SK-N-SH (cell line): ENCODE results near the gene PUM1. TPM values are rescaled to one million over a fixed set of nuclear protein-coding genes. Genes with fewer than 3 reads are reported as not detected.

Source experiments
- CTCF ChIA-PET: fragments of 300-600, 350-600 bp; formaldehyde crosslinking; extraction: SDS; loops from one replicate; lab custom pipeline; 2021; lab: Yijun Ruan, JAX
- POLR2A ChIA-PET: fragments of 350-600 bp; sonication (Branson Sonifier 250); formaldehyde crosslinking; extraction: SDS; loops from one replicate; lab custom pipeline; 2020; ENCODE audit warnings: antibody characterized with exemption, inconsistent platforms; lab: Yijun Ruan, JAX
- DNase-seq: peaks from one replicate; pipeline ENCODE4 v3.0.0; 2012
- H2AFZ ChIP-seq: fragments of 200-600 bp; sonication (generic); 2 replicates; pipeline ENCODE4 v1.8.1; 2016; ENCODE audit warnings: antibody characterized with exemption, mild to moderate bottlenecking, low read depth
- H3F3A ChIP-seq: fragments of 200-600 bp; sonication (generic); replicated peaks from 2 replicates; pipeline ENCODE3; 2016; ENCODE audit warnings: antibody characterized with exemption, mild to moderate bottlenecking; ENCODE audit not compliant: insufficient read depth
- H3K27ac ChIP-seq, 2 experiments: fragments of 200-500 bp in 1 of 2; fragments of 200-600 bp in 1 of 2; sonication (Bioruptor generic) in 1 of 2; sonication (generic), shearing (Covaris generic) in 1 of 2; 2 replicates each; pipeline versions ENCODE4 v1.5.1 to v1.6.1; 2014 to 2016; ENCODE audit warnings: low read depth in 2 of 2, inconsistent platforms in 1 of 2, low read length in 1 of 2, mild to moderate bottlenecking in 1 of 2, mixed read lengths in 1 of 2
- H3K27me3 ChIP-seq: fragments of 200-600 bp; sonication (generic), shearing (Covaris generic); 2 replicates; pipeline ENCODE4 v1.6.1; 2016; ENCODE audit warnings: mixed run types; ENCODE audit not compliant: insufficient read depth
- H3K36me3 ChIP-seq, 2 experiments: fragments of 200-500 bp in 1 of 2; fragments of 200-600 bp in 1 of 2; sonication (Bioruptor generic) in 1 of 2; sonication (generic) in 1 of 2; replicated peaks in 1 of 2; 2 replicates each; pipeline versions ENCODE3 to v1.5.1; 2014 to 2016; ENCODE audit warnings: low read length in 1 of 2, mild to moderate bottlenecking in 1 of 2; ENCODE audit not compliant: insufficient read depth in 2 of 2, control insufficient read depth in 1 of 2
- H3K4me1 ChIP-seq, 2 experiments: fragments of 200-500 bp in 1 of 2; fragments of 200-600 bp in 1 of 2; sonication (Bioruptor generic) in 1 of 2; sonication (generic), shearing (Covaris generic) in 1 of 2; 2 replicates each; pipeline versions ENCODE4 v1.5.1 to v1.6.1; 2014 to 2016; ENCODE audit warnings: low read depth in 1 of 2, low read length in 1 of 2, mixed run types in 1 of 2; ENCODE audit not compliant: insufficient read depth in 2 of 2, control insufficient read depth in 1 of 2
- H3K4me2 ChIP-seq: fragments of 200-600 bp; sonication (generic), shearing (Covaris generic); 2 replicates; pipeline ENCODE4 v1.6.1; 2017; ENCODE audit warnings: mixed run types
- H3K4me3 ChIP-seq, 2 experiments: fragments of 200-500 bp in 1 of 2; fragments of 200-600 bp in 1 of 2; sonication (Bioruptor generic) in 1 of 2; sonication (generic), shearing (Covaris generic) in 1 of 2; 2 replicates each; pipeline versions ENCODE4 v1.5.1 to v1.8.1; 2014 to 2016; ENCODE audit warnings: low read depth in 2 of 2, inconsistent platforms in 1 of 2, low read length in 1 of 2, mild to moderate bottlenecking in 1 of 2, mixed read lengths in 1 of 2, moderate library complexity in 1 of 2
- H3K79me2 ChIP-seq: fragments of 200-600 bp; sonication (generic); 2 replicates; pipeline ENCODE4 v1.8.1; 2017; ENCODE audit warnings: mild to moderate bottlenecking; ENCODE audit not compliant: insufficient read depth
- H3K9ac ChIP-seq: fragments of 200-600 bp; sonication (generic); 2 replicates; pipeline ENCODE4 v1.6.1; 2017; ENCODE audit warnings: mixed run types
- H3K9me2 ChIP-seq: fragments of 200-600 bp; sonication (generic); 2 replicates; pipeline ENCODE4 v1.6.1; 2017; ENCODE audit warnings: mixed run types
- H3K9me3 ChIP-seq: fragments of 200-600 bp; sonication (generic); 2 replicates; pipeline ENCODE4 v1.6.1; 2017; ENCODE audit warnings: mixed run types, mild to moderate bottlenecking, moderate library complexity
- H4K20me1 ChIP-seq: fragments of 200-600 bp; sonication (generic); 2 replicates; pipeline ENCODE4 v1.6.1; 2017; ENCODE audit warnings: mild to moderate bottlenecking, mixed run types; ENCODE audit not compliant: insufficient read depth
- EZH2phosphoT487 ChIP-seq: fragments of 200-600 bp; sonication (generic); IDR thresholded peaks from 2 replicates; pipeline ENCODE4 v1.6.1; 2017; ENCODE audit warnings: low read depth, mixed run types, mild to moderate bottlenecking, antibody characterized with exemption, moderate library complexity, borderline replicate concordance
- FOSL2 ChIP-seq: IDR thresholded peaks from 2 replicates; pipeline ENCODE4 v1.4.0; 2012; ENCODE audit warnings: low read depth, mild to moderate bottlenecking, moderate library complexity, borderline replicate concordance
- FOXJ3 ChIP-seq: sonication (generic); formaldehyde crosslinking; IDR thresholded peaks from 2 replicates; pipeline ENCODE4 v1.5.1; 2020; ENCODE audit warnings: mild to moderate bottlenecking, missing genetic modification reagents
- GABPA ChIP-seq: IDR thresholded peaks from 2 replicates; pipeline ENCODE4 v1.4.0; 2012; ENCODE audit warnings: low read depth, mild to moderate bottlenecking
- GATA2 ChIP-seq: sonication (generic); formaldehyde crosslinking; IDR thresholded peaks from 2 replicates; pipeline ENCODE4 v1.5.0; 2020; ENCODE audit warnings: mild to moderate bottlenecking, missing genetic modification reagents
- IRF3 ChIP-seq: fragments of 150-350 bp; IDR thresholded peaks from 2 replicates; pipeline ENCODE4 v1.6.1; 2016; ENCODE audit warnings: mild to moderate bottlenecking, low read depth, low read length
- RCOR1 ChIP-seq: fragments of 150-350 bp; IDR thresholded peaks from 2 replicates; pipeline ENCODE4 v1.6.1; 2017; ENCODE audit warnings: antibody characterized with exemption, low read length
- SIN3A ChIP-seq: IDR thresholded peaks from 2 replicates; pipeline ENCODE4 v1.6.1; 2012; ENCODE audit warnings: low read depth, mild to moderate bottlenecking, low read length, moderate library complexity, borderline replicate concordance
- SMC3 ChIP-seq: IDR thresholded peaks from 2 replicates; pipeline ENCODE4 v1.6.1; 2012; ENCODE audit warnings: low read depth, low read length, improper control_type of control experiment
- USF2 ChIP-seq: fragments of 150-350 bp; IDR thresholded peaks from 2 replicates; pipeline ENCODE4 v1.6.1; 2017; ENCODE audit warnings: antibody characterized with exemption, low read length, low read depth, borderline replicate concordance
- YY1 ChIP-seq: IDR thresholded peaks from 2 replicates; pipeline ENCODE4 v1.4.0; 2012; ENCODE audit warnings: low read depth, mild to moderate bottlenecking
- WGBS: methylation state at CpG from one replicate; pipeline ENCODE4 v1.1.6; 2017; ENCODE audit warnings: low lambda C conversion rate; 5-methylcytosine and 5-hydroxymethylcytosine counted together
- polyA plus RNA-seq, 3 experiments: library from polyadenylated mRNA; depleted of rRNA; stranded (reverse); fragments of >200 nt; gene quantifications; 2 replicates each; pipeline ENCODE4 v1.2.3, GENCODE V29; 2012
- TF ChIP-seq, protein P1 (sequence below): fragments of 200-600 bp; sonication (generic); IDR thresholded peaks from 2 replicates; pipeline ENCODE4 v1.6.1; 2017; ENCODE audit warnings: antibody characterized with exemption, mild to moderate bottlenecking, moderate library complexity

Gene PUM1
- polyA plus RNA-seq, 1 of the 3 experiments (the other 2 are of a cell fraction) = 66.7 TPM

DNA sequence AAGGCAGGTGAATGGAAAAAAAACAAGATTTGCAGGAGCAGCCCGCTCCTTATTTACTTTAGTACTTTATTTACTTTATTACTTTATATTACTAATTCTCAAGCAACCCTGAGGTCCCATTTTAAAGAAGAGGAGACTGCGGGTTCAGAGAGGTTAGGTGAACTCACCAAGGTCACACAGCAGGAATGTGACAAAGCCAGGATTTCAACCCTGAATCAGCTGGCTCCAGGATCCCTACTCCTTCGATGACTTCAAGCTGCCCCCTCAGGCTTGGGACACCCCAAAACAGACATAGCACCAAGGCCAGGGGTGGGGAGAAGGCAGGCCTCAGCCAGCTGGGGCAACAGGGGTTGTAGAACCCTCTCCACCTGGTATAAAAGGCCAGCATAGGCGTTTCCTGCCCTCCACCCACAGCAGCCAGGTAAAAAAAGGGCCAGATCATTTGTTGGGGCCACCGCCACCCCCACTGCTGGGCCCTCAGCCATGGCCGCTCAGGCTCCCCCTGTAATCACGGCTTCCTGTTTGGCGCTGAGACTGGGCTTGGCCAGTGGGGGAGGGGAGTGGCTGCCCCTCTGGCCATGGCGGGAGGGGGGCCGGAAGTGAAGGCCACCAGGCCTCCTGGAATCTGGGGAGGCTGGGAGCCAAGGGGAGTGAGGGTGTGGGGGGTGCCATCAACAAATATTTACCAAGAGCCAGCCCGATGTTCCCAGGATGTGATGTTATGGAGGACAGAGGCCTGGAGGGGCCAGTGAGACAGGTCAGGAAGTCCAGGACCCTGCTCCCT is 163.5 kb downstream of the PUM1 start (continued):
- TF ChIP-seq SMC3 = no peak

- H3K27ac ChIP-seq = no peak overlapping the region
- H3K4me2 ChIP-seq = no peak overlapping the region
- CTCF ChIA-PET = interaction anchor here (5.3 to 47.0 kb wide), 2 partner anchors 10 to 91 kb away, joined by 32 to 1422 read pairs; no protein-coding TSS in a partner anchor
- H3K9me3 ChIP-seq = no peaks in the 10 kb centered on the region
- H3K36me3 ChIP-seq = no peaks in the 10 kb centered on the region
- no peak for DNase-seq
- peaks cover 62% of the 10 kb centered on the region for H3K79me2 ChIP-seq
- no peak overlapping the region for H2AFZ ChIP-seq
- no peaks in the 10 kb centered on the region for H3K9me2 ChIP-seq
- no peak overlapping the region for H3K4me3 ChIP-seq
- H3K4me1 ChIP-seq = peaks cover 0 to 31% of the 10 kb centered on the region in 2 experiments; a peak in 1 of 4 replicates
- TF ChIP-seq GATA2 = no peak
- TF ChIP-seq USF2 = no peak
- TF ChIP-seq FOXJ3 (CRISPR knock-in tag) = no peak
- no peak for TF ChIP-seq FOSL2
- TF ChIP-seq EZH2phosphoT487 = no peak
- no peak for TF ChIP-seq GABPA
- TF ChIP-seq IRF3 = no peak
- TF ChIP-seq SIN3A = no peak
- no peak for TF ChIP-seq YY1
- TF ChIP-seq, all 33 proteins: peak for 0
- POLR2A ChIA-PET = no interaction called here
- WGBS = 86% methylated on average over 2 of the region's 3 CpGs
- no peaks in the 10 kb centered on the region for H3F3A ChIP-seq
- H4K20me1 ChIP-seq = peaks cover 93% of the 10 kb centered on the region
- H3K9ac ChIP-seq = no peak overlapping the region
- H3K27me3 ChIP-seq = no peaks in the 10 kb centered on the region
These were observed 164.5 kb downstream of the PUM1 start for GRCh38 chr1:30900931-30901560.

DNA sequence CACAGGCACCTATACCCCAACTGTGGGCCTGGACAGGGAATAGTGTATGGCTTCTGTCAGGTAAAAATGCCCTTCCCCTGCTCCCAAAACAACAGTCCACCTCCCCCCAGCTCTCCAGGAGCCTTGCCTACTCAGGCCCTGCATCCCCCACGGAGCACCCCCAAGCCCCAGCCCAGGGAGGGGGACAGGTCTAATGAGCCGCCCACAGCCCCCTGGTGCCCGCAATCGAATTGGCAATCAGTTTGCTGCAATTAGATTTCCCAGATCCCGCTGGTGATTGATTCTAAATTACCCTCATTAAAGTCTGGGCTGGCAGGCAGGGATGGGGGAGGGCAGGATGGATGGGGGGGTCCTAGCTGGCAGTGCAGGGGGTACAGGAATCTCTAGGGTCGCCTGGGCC is 165.0 kb downstream of the PUM1 start:
- WGBS = 74% methylated on average over 5 of the region's 6 CpGs
- Histone ChIP-seq H3K9ac (no peak overlapping the region), H3K9me3 (no peaks in the 10 kb centered on the region), H3K36me3 (no peaks in the 10 kb centered on the region), H3K27me3 (no peaks in the 10 kb centered on the region), H3F3A (no peaks in the 10 kb centered on the region), H3K4me1 (peaks cover under 1 to 30% of the 10 kb centered on the region in 2 experiments; a peak in 2 of 4 replicates), H3K79me2 (peaks cover 59% of the 10 kb centered on the region), H3K4me3 (no peak overlapping the region), H4K20me1 (peaks cover 90% of the 10 kb centered on the region), H3K4me2 (no peak overlapping the region), H3K9me2 (no peaks in the 10 kb centered on the region), H2AFZ (no peak overlapping the region), H3K27ac (no peak overlapping the region)
- ChIA-PET POLR2A (no interaction called here), CTCF (interaction anchor here (5.3 to 47.0 kb wide), 2 partner anchors 11 to 91 kb away, joined by 32 to 1422 read pairs; no protein-coding TSS in a partner anchor)
- DNase-seq = peak; percentile 64
- TF ChIP-seq GATA2 (peak; percentile 81), RCOR1 (0 out of 2 replicates have a peak, but pooled peaks have one; percentile 7)
- TF ChIP-seq, protein P1, sequence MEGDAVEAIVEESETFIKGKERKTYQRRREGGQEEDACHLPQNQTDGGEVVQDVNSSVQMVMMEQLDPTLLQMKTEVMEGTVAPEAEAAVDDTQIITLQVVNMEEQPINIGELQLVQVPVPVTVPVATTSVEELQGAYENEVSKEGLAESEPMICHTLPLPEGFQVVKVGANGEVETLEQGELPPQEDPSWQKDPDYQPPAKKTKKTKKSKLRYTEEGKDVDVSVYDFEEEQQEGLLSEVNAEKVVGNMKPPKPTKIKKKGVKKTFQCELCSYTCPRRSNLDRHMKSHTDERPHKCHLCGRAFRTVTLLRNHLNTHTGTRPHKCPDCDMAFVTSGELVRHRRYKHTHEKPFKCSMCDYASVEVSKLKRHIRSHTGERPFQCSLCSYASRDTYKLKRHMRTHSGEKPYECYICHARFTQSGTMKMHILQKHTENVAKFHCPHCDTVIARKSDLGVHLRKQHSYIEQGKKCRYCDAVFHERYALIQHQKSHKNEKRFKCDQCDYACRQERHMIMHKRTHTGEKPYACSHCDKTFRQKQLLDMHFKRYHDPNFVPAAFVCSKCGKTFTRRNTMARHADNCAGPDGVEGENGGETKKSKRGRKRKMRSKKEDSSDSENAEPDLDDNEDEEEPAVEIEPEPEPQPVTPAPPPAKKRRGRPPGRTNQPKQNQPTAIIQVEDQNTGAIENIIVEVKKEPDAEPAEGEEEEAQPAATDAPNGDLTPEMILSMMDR = no peak
